ENCODE measurements around the gene ANO7. TPM values are rescaled to one million over a fixed set of nuclear protein-coding genes. Genes with fewer than 3 reads are reported as not detected.
"Not testable (repeated sequence)": the region's sequence is repeated elsewhere in the genome, so short reads cannot be mapped to it uniquely, and the experiment has no call there.

The ANO7 gene
- total RNA-seq, 1 experiment from 2014 or later, result 0.29 TPM

- DNase-seq (ENCODE audit: low read depth), result no peak
Observed at GRCh38 chr2:241189856-241190201, 1.4 kb downstream of the ANO7 start.

DNA sequence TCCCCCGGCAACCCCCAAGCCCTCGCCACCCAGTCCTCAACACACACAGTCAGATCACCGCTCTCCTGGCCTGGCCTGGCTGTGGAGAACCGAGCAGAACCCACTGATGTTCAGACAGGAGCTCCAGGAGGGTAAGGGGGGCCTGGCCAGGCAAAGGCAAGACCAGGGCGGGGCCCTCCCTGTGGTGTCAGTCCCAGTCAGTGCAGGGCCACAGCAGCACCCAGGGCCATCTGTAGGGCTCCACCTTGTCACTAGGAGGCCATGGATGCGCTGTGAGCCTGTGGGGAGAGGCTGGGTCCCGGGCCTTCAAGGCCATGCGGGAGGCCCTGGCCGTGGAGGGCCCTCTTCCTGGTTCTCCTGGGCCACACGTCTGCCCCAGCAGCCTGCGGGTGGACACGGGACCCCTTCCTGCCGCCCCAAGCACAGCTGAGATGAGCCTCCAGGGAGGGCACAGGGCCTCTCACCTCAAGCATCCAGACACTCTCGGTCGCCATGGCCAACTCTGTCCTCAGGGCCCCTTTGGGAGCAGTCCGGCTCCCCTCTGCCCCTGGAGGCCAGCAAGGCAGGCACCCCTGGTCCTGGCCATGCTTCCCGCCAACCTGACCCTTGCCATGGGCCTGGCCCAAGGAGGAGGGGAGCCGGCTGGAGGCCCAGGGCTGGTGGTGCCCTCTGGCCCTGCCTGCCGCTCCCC is 2.0 kb downstream of the ANO7 start:
- no peak for DNase-seq (ENCODE audit: low read depth)

- DNase-seq (ENCODE audit: low read depth), result no peak
Observed at GRCh38 chr2:241191081-241191480, 2.6 kb downstream of the ANO7 start.

DNA sequence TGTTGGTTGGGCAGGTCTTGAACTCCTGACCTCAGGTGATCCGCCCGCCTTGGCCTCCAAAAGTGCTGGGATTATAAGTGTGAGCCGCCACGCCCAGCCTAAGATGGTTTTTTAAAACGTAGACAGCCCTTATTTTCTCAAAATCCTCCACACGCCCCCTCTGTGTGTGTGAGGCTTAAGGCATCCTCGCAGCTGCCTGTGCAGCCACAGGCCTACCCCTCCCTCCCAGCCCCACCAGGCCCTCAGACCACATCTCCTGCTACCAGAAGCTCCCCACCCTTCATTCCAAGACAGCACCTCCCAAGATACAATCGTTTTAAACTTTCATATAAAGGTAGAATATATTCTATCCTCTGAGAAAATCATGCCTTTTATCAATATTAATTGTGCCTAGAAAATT is 4.8 kb downstream of the ANO7 start:
- DNase-seq (ENCODE audit: low read depth), result no peak

GRCh38 chr2:241194811-241195210 is 6.3 kb downstream of the ANO7 start:
- no peak for DNase-seq (ENCODE audit: low read depth)

- no peak for DNase-seq (ENCODE audit: low read depth)
Observed at GRCh38 chr2:241195506-241196130, 7.1 kb downstream of the ANO7 start.

DNA sequence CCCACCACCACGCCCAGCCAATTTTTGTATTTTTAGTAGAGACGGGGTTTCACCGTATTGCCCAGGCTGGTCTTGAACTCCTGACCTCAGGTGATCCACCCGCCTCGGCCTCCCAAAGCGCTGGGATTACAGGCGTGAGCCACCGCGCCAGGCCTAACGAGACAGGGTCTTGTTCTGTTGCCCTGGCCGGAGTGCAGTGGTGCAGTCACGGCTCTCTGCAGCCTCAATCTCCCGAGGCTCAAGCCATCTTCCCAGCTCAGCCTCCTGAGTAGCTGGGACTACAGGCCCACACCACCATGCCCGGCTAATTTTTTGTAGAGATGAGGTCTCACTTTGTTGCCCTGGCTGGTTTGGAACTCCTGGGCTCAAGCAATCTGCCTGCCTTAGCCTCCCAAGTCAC is 8.8 kb downstream of the ANO7 start:
- DNase-seq (ENCODE audit: low read depth), result not testable (repeated sequence)

GRCh38 chr2:241197947-241198346 is 9.5 kb downstream of the ANO7 start:
- DNase-seq (ENCODE audit: low read depth), result no peak

GRCh38 chr2:241198381-241199279 is 10.2 kb downstream of the ANO7 start:
- no peak for DNase-seq (ENCODE audit: low read depth)

GRCh38 chr2:241199286-241199685 is 10.8 kb downstream of the ANO7 start:
- DNase-seq (ENCODE audit: low read depth), result no peak

DNA sequence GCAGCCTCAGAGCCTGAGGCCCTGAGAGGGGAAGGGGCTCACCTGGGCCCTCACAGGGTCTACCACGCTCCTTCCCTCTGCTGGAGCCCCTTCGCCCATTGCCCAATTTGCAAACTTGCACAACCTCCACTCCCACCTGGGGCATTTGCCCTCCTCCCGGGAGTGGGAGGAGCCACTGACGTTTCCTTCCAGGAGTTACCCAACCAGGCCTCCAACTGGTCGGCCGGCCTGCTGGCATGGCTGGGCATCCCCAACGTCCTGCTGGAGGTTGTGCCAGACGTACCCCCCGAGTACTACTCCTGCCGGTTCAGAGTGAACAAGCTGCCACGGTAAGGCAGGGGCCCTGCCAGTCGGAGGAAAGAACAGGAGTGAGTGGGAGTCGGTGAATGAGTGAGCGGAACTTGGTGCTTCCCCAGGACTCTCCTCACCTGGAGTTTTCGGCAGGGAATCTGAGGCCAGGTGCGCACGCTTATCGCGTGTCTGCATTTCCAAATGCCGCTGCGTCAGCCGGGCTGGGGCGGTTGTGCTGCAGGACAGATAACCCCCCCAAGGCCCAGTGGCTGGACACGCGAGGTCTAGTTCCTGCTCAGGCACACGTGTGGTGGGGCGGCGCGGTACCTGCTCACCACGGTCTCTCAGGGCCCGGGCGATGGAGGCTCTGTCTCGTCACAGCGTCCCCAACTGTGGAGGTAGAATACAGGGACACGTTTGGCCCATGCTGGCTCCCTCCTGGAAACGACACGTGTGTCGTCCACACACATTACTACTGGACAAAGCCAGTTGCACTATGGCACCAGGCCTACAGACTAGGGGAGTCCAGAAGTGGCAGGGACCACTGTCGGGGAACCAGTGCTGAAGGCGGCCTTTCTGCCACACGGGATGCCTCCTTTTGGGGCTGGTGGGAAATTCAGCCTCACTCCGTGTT is 11.7 kb downstream of the ANO7 start:
- DNase-seq (ENCODE audit: low read depth), result no peak

DNA sequence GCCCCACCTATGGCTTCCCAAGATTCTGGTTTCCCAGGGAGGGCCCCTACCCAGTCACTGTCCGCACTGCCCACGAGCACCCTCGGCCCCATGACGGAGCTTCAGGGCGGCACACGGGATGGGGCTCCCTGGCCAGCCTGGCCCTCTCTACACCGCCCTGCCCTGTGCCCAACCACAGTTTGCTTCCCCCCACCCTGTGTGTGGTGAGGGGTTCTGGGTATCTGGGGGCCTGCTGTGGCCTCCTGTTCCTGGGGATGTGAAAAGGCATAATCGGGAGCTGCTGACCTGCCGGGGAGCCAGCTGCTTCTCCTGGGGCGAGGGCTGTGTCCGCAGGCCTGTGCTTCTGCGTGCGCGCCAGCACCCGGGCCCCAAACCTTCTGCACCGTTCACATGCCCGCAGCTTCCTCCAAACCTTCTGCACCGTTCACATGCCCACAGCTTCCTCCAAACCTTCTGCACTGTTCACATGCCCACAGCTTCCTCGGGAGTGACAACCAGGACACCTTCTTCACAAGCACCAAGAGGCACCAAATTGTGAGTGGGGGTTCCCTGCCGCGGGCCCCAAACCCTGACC is 12.4 kb downstream of the ANO7 start:
- no peak for DNase-seq (ENCODE audit: low read depth)

GRCh38 chr2:241201445-241202267 is 13.2 kb downstream of the ANO7 start:
- DNase-seq (ENCODE audit: low read depth), result no peak

GRCh38 chr2:241202268-241202585 is 13.8 kb downstream of the ANO7 start:
- DNase-seq (ENCODE audit: low read depth), result no peak

GRCh38 chr2:241202681-241203080 is 14.2 kb downstream of the ANO7 start:
- no peak for DNase-seq (ENCODE audit: low read depth)

DNA sequence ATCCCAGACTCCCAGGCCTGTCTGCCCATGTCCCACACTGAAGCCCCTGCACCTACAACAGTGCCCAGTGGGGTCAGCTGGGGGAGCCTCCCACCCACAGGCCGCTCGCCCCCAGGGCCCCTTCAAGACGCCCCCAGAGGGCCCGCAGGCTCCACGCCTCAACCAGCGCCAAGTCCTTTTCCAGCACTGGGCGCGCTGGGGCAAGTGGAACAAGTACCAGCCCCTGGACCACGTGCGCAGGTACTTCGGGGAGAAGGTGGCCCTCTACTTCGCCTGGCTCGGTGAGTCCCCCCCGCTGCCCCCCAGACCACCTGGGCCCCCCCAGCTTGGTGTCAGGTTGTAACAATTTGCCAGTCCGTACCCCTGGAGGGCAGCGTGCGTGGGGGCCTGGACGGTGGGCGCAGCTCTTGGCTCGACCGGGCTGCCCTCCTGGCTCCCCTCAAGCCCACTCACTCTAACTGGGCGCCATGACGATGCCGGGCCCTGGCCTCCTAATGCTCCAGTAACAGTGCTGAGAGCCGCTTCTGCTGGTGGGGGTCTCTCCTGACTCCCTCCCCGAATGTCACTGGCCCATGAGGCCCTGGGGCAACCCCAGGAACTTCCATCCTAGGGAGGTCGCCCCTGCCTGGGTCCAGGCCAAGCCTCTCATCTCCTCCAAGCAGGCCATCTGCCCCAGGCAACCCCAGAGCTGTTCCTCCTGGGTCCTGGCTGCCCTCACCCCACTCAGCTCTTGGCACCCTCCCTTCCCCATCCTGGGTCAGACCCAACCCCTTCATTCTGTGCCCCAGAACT is 14.9 kb downstream of the ANO7 start:
- DNase-seq (ENCODE audit: low read depth), result no peak

DNA sequence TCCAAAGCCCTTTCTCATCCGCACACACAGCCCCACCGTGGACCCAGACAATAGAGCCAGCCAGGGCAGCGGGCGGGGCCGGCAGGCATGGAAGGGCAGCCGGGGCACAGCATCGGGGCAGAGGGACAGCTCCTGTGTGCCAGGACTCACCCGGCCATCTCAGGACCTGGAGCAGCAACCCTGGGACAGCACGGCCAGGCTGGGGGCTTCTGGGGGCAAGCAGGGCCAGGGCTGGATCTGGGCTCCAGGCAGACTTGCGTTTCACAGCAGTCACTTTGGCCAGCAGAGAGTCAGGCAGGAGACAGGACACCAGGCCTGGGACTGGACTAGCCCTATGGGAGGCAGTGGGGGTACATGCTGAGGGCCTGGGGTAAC is 15.5 kb downstream of the ANO7 start:
- DNase-seq (ENCODE audit: low read depth), result no peak

DNA sequence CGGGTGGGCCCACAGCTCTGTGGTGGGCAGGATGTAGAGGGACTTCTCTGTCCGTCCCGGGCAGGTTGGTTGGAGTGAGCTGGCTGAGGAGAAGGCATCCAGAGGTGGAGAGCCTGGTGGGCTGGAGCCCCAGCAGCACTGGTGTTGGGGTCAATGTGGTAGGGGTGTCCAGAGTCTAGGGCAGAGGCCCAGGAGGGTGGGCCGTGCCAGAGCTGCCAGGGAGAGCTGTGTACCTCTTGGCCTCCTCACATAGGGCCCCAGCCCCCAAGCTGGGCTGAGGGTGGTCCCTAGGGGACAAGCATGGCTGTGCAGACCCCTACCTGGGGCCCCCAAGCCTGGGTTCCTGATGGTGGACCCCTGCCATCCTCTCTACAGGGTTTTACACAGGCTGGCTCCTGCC is 16.0 kb downstream of the ANO7 start:
- DNase-seq (ENCODE audit: low read depth), result no peak

GRCh38 chr2:241205086-241205485 is 16.6 kb downstream of the ANO7 start:
- no peak for DNase-seq (ENCODE audit: low read depth)

DNA sequence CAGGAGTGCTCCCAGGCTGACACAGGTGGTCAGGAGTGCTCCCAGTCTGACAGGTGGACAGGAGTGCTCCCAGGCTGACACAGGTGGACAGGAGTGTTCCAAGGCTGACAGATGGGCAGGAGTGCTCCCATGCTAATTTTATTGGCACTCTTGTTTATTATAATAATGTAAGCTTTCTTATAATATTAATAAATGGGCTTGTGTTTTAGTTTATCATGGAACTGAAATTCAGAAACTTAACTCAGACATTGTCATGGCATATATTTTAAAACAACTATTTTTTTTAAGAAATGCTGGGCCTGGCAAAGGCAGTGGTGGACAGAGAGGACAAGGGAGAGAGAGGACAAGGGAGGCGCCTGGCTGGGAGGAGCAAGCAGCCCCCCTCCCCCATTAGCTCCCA is 18.7 kb downstream of the ANO7 start:
- no peak for DNase-seq (ENCODE audit: low read depth)
